ENCODE data around the gene HPSE2. TPM values are rescaled to one million over a fixed set of nuclear protein-coding genes. Genes with fewer than 3 reads are reported as not detected.

The HPSE2 gene
- total RNA-seq, 1 experiment from 2014 or later, result not detected

- H3K4me3 Mint-ChIP-seq (ENCODE audit: unreplicated experiment), result no peak overlapping the region
- H3K27ac Mint-ChIP-seq (ENCODE audit: unreplicated experiment), result no peak overlapping the region
- no peaks in the 10 kb centered on the region for H3K36me3 Mint-ChIP-seq (ENCODE audit: insufficient read depth, unreplicated experiment)
- ChIA-PET CTCF (no interaction called here), POLR2A (no interaction called here)
- H3K4me1 Mint-ChIP-seq (ENCODE audit: low read depth, unreplicated experiment), result no peaks in the 10 kb centered on the region
- Histone ChIP-seq H3K9me3 (peaks cover 19% of the 10 kb centered on the region), H3K36me3 (ENCODE audit: control insufficient read depth, insufficient read depth, low read length) (no peaks in the 10 kb centered on the region), H3K27me3 (replicated peaks; ENCODE audit: control insufficient read depth, insufficient read depth, low read length) (no peaks in the 10 kb centered on the region), H3K4me3 (ENCODE audit: low read depth, low read length) (no peak overlapping the region), H3K4me1 (no peaks in the 10 kb centered on the region)
- TF ChIP-seq, protein P1, sequence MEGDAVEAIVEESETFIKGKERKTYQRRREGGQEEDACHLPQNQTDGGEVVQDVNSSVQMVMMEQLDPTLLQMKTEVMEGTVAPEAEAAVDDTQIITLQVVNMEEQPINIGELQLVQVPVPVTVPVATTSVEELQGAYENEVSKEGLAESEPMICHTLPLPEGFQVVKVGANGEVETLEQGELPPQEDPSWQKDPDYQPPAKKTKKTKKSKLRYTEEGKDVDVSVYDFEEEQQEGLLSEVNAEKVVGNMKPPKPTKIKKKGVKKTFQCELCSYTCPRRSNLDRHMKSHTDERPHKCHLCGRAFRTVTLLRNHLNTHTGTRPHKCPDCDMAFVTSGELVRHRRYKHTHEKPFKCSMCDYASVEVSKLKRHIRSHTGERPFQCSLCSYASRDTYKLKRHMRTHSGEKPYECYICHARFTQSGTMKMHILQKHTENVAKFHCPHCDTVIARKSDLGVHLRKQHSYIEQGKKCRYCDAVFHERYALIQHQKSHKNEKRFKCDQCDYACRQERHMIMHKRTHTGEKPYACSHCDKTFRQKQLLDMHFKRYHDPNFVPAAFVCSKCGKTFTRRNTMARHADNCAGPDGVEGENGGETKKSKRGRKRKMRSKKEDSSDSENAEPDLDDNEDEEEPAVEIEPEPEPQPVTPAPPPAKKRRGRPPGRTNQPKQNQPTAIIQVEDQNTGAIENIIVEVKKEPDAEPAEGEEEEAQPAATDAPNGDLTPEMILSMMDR (IDR thresholded peaks at IDR 0.05; ENCODE audit: insufficient read depth in 1 of 2, low read depth in 1 of 2, low read length in 1 of 2, severe bottlenecking in 1 of 2, unreplicated experiment in 1 of 2), result no peak
- intact Hi-C loops (cut with micrococcal nuclease; ENCODE audit: unreplicated experiment), result no loop called here
- H3K9me3 Mint-ChIP-seq (ENCODE audit: unreplicated experiment), result peaks cover 22% of the 10 kb centered on the region
- DNase-seq, result no peak
- H3K27me3 Mint-ChIP-seq (ENCODE audit: insufficient read depth, unreplicated experiment), result no peaks in the 10 kb centered on the region
- BruUV-seq (replicated peaks), result no TSS peak
These were observed 228.2 kb downstream of the HPSE2 start for GRCh38 chr10:99007457-99007856.

DNA sequence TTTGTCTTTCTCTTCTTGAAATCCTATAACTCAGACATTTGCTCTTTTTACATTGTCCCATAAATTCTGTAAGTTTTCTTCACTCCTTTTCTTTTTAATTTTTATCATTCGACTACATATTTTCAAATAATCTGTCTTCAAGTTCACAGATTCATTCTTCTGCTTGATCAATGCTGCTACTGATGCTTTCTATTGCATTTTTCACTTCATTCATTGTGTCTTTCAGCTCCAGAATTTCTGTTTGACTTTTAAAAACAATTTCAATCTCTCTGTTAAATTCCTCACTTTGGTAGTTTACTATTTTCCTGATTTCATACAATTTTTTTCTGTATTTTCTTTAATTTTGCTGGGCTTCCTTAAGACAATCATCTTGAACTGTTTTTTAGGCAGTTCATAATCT is 230.4 kb downstream of the HPSE2 start:
- no peak overlapping the region for H3K27ac Mint-ChIP-seq (ENCODE audit: unreplicated experiment)
- TF ChIP-seq, protein P1 (IDR thresholded peaks at IDR 0.05; ENCODE audit: insufficient read depth in 1 of 2, low read depth in 1 of 2, low read length in 1 of 2, severe bottlenecking in 1 of 2, unreplicated experiment in 1 of 2), result no peak
- intact Hi-C loops (cut with micrococcal nuclease; ENCODE audit: unreplicated experiment), result no loop called here
- no peaks in the 10 kb centered on the region for H3K4me1 Mint-ChIP-seq (ENCODE audit: low read depth, unreplicated experiment)
- ChIA-PET POLR2A (no interaction called here), CTCF (no interaction called here)
- no TSS peak for BruUV-seq (replicated peaks)
- no peaks in the 10 kb centered on the region for H3K36me3 ChIP-seq (ENCODE audit: control insufficient read depth, insufficient read depth, low read length)
- H3K9me3 ChIP-seq, result peaks cover 19% of the 10 kb centered on the region
- no peaks in the 10 kb centered on the region for H3K36me3 Mint-ChIP-seq (ENCODE audit: insufficient read depth, unreplicated experiment)
- no peaks in the 10 kb centered on the region for H3K27me3 ChIP-seq (replicated peaks; ENCODE audit: control insufficient read depth, insufficient read depth, low read length)
- peaks cover 22% of the 10 kb centered on the region for H3K9me3 Mint-ChIP-seq (ENCODE audit: unreplicated experiment)
- no peaks in the 10 kb centered on the region for H3K4me1 ChIP-seq
- no peak overlapping the region for H3K4me3 Mint-ChIP-seq (ENCODE audit: unreplicated experiment)
- H3K27me3 Mint-ChIP-seq (ENCODE audit: insufficient read depth, unreplicated experiment), result no peaks in the 10 kb centered on the region
- no peak overlapping the region for H3K4me3 ChIP-seq (ENCODE audit: low read depth, low read length)
- DNase-seq, result no peak

- Mint-ChIP-seq H3K4me3 (ENCODE audit: unreplicated experiment) (no peak overlapping the region), H3K4me1 (ENCODE audit: low read depth, unreplicated experiment) (no peaks in the 10 kb centered on the region), H3K36me3 (ENCODE audit: insufficient read depth, unreplicated experiment) (no peaks in the 10 kb centered on the region), H3K27me3 (ENCODE audit: insufficient read depth, unreplicated experiment) (no peaks in the 10 kb centered on the region), H3K27ac (ENCODE audit: unreplicated experiment) (no peak overlapping the region), H3K9me3 (ENCODE audit: unreplicated experiment) (peaks cover 22% of the 10 kb centered on the region)
- CTCF ChIA-PET, result no interaction called here
- Histone ChIP-seq H3K4me3 (ENCODE audit: low read depth, low read length) (no peak overlapping the region), H3K36me3 (ENCODE audit: control insufficient read depth, insufficient read depth, low read length) (no peaks in the 10 kb centered on the region), H3K27me3 (replicated peaks; ENCODE audit: control insufficient read depth, insufficient read depth, low read length) (no peaks in the 10 kb centered on the region), H3K9me3 (peaks cover 19% of the 10 kb centered on the region), H3K4me1 (no peaks in the 10 kb centered on the region)
- intact Hi-C loops (cut with micrococcal nuclease; ENCODE audit: unreplicated experiment), result no loop called here
- POLR2A ChIA-PET, result no interaction called here
- no peak for DNase-seq
- BruUV-seq (replicated peaks), result no TSS peak
- TF ChIP-seq, protein P1 (IDR thresholded peaks at IDR 0.05; ENCODE audit: insufficient read depth in 1 of 2, low read depth in 1 of 2, low read length in 1 of 2, severe bottlenecking in 1 of 2, unreplicated experiment in 1 of 2), result no peak
These were observed 230.9 kb downstream of the HPSE2 start for GRCh38 chr10:99004738-99005137.

Measured in Caco-2 (cell line).